GM12878 (cell line): ENCODE results near the gene CD209. TPM values are rescaled to one million over a fixed set of nuclear protein-coding genes. Genes with fewer than 3 reads are reported as not detected.

Source experiments
- CBFB ChIP-seq: IDR thresholded peaks from 2 replicates; pipeline ENCODE4 v1.6.1; 2016; ENCODE audit warnings: antibody characterized with exemption, low read depth
- CBX3 ChIP-seq: fragments of 200-600 bp; sonication (generic); IDR thresholded peaks from 2 replicates; pipeline ENCODE4 v1.6.1; 2016; ENCODE audit warnings: low read depth, borderline replicate concordance
- ESRRA ChIP-seq: IDR thresholded peaks from 2 replicates; pipeline ENCODE4 v1.6.1; 2012; ENCODE audit warnings: mild to moderate bottlenecking, low read length, improper control_type of control experiment
- JUND ChIP-seq: IDR thresholded peaks from 2 replicates; pipeline ENCODE4 v1.6.1; 2012; ENCODE audit warnings: low read depth, mild to moderate bottlenecking, low read length, improper control_type of control experiment, moderate library complexity
- SMAD5 ChIP-seq: IDR thresholded peaks from 2 replicates; pipeline ENCODE4 v1.6.1; 2016; ENCODE audit warnings: antibody characterized with exemption, low read depth
- USF2 ChIP-seq: IDR thresholded peaks from 2 replicates; pipeline ENCODE4 v1.6.1; 2011; ENCODE audit warnings: low read depth, low read length, improper control_type of control experiment, borderline replicate concordance
- ZBTB40 ChIP-seq: fragments of 450-650 bp; IDR thresholded peaks from 2 replicates; pipeline ENCODE4 v1.6.1; 2016; ENCODE audit warnings: mild to moderate bottlenecking, moderate library complexity, borderline replicate concordance
- polyA plus RNA-seq, 11 experiments: library from polyadenylated mRNA; depleted of rRNA in 4 of 11; unstranded in 6 of 11; stranded (reverse) in 5 of 11; fragments of >200 nt; fragmentation: Nextera tagmentation in 4 of 11; fragmentation: Illumina TruSeq in 1 of 11; extraction: Ambion mirVana in 4 of 11; extraction: Trizol in 1 of 11; gene quantifications; 1 replicate in 1 of 11; 2 replicates in 10 of 11; pipeline versions ENCODE4 v1.2.1 to v1.2.3, GENCODE V29; 2011 to 2016; ENCODE audit warnings: inconsistent platforms in 2 of 11, missing spikeins in 2 of 11, low read depth in 1 of 11
- total RNA-seq, 4 experiments: library from RNA; depleted of rRNA in 3 of 4; stranded (reverse); fragments of >200 nt in 3 of 4; fragmentation: Illumina TruSeq in 1 of 4; extraction: Trizol in 1 of 4; gene quantifications; 2 replicates each; pipeline versions ENCODE4 v1.2.1 to v1.2.3, GENCODE V29; 2013 to 2021
- TF ChIP-seq, protein P1 (sequence below): fragments of 450-650 bp; IDR thresholded peaks from 2 replicates; pipeline ENCODE4 v1.6.1; 2017; ENCODE audit warnings: antibody characterized with exemption, mild to moderate bottlenecking, moderate library complexity
- TF ChIP-seq, protein P2 (sequence below): fragments of 450-650 bp; IDR thresholded peaks from 2 replicates; pipeline ENCODE4 v1.6.1; 2017; ENCODE audit warnings: mild to moderate bottlenecking, moderate library complexity

Gene CD209
- total and polyA plus RNA-seq, 10 of the 15 experiments (the other 5 are each of a cell fraction or from before 2014, with no cell fraction given): 0.04 to 0.21 (median 0.10) TPM; not detected in 3

DNA sequence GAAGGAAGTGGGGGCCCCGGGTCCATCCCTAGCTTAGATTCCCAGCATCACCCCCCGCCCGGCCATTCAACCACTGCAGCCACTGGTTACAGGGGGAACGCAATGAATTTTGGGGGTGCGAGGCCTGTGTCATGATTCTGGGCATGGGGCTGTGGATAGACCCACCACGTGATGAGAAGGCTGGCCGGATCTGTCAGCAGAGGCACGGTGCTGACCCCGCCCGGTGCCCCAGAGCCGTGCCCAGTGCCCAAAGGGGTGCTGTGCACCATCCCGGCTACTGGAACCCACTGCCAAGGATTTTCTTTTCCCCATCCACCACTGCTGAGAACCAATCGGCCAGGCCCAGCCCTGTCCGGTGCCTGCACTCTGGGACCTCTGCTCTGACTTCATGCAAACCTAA, 43.1 kb upstream of the CD209 start (continued):
- TF ChIP-seq, protein P1, sequence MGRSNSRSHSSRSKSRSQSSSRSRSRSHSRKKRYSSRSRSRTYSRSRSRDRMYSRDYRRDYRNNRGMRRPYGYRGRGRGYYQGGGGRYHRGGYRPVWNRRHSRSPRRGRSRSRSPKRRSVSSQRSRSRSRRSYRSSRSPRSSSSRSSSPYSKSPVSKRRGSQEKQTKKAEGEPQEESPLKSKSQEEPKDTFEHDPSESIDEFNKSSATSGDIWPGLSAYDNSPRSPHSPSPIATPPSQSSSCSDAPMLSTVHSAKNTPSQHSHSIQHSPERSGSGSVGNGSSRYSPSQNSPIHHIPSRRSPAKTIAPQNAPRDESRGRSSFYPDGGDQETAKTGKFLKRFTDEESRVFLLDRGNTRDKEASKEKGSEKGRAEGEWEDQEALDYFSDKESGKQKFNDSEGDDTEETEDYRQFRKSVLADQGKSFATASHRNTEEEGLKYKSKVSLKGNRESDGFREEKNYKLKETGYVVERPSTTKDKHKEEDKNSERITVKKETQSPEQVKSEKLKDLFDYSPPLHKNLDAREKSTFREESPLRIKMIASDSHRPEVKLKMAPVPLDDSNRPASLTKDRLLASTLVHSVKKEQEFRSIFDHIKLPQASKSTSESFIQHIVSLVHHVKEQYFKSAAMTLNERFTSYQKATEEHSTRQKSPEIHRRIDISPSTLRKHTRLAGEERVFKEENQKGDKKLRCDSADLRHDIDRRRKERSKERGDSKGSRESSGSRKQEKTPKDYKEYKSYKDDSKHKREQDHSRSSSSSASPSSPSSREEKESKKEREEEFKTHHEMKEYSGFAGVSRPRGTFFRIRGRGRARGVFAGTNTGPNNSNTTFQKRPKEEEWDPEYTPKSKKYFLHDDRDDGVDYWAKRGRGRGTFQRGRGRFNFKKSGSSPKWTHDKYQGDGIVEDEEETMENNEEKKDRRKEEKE: no peak
- TF ChIP-seq CBX3 (no peak), USF2 (no peak), ZBTB40 (no peak), SMAD5 (no peak), CBFB (no peak), JUND (no peak), ESRRA (no peak)
- TF ChIP-seq, protein P2, sequence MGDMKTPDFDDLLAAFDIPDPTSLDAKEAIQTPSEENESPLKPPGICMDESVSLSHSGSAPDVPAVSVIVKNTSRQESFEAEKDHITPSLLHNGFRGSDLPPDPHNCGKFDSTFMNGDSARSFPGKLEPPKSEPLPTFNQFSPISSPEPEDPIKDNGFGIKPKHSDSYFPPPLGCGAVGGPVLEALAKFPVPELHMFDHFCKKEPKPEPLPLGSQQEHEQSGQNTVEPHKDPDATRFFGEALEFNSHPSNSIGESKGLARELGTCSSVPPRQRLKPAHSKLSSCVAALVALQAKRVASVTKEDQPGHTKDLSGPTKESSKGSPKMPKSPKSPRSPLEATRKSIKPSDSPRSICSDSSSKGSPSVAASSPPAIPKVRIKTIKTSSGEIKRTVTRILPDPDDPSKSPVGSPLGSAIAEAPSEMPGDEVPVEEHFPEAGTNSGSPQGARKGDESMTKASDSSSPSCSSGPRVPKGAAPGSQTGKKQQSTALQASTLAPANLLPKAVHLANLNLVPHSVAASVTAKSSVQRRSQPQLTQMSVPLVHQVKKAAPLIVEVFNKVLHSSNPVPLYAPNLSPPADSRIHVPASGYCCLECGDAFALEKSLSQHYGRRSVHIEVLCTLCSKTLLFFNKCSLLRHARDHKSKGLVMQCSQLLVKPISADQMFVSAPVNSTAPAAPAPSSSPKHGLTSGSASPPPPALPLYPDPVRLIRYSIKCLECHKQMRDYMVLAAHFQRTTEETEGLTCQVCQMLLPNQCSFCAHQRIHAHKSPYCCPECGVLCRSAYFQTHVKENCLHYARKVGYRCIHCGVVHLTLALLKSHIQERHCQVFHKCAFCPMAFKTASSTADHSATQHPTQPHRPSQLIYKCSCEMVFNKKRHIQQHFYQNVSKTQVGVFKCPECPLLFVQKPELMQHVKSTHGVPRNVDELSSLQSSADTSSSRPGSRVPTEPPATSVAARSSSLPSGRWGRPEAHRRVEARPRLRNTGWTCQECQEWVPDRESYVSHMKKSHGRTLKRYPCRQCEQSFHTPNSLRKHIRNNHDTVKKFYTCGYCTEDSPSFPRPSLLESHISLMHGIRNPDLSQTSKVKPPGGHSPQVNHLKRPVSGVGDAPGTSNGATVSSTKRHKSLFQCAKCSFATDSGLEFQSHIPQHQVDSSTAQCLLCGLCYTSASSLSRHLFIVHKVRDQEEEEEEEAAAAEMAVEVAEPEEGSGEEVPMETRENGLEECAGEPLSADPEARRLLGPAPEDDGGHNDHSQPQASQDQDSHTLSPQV: no peak
